GM18517 (cell line): ENCODE results near the gene JMJD8.

Experiments
- ATAC-seq: cut with Tn5 transposase; IDR thresholded peaks from one replicate; pipeline ENCODE4 v1.9.1; 2021; ENCODE audit warnings: mild to moderate bottlenecking, moderate library complexity; ENCODE audit not compliant: unreplicated experiment

Gene JMJD8

GRCh38 chr16:710500-711075, 26.5 kb upstream of the JMJD8 start:
- no peak for ATAC-seq

DNA sequence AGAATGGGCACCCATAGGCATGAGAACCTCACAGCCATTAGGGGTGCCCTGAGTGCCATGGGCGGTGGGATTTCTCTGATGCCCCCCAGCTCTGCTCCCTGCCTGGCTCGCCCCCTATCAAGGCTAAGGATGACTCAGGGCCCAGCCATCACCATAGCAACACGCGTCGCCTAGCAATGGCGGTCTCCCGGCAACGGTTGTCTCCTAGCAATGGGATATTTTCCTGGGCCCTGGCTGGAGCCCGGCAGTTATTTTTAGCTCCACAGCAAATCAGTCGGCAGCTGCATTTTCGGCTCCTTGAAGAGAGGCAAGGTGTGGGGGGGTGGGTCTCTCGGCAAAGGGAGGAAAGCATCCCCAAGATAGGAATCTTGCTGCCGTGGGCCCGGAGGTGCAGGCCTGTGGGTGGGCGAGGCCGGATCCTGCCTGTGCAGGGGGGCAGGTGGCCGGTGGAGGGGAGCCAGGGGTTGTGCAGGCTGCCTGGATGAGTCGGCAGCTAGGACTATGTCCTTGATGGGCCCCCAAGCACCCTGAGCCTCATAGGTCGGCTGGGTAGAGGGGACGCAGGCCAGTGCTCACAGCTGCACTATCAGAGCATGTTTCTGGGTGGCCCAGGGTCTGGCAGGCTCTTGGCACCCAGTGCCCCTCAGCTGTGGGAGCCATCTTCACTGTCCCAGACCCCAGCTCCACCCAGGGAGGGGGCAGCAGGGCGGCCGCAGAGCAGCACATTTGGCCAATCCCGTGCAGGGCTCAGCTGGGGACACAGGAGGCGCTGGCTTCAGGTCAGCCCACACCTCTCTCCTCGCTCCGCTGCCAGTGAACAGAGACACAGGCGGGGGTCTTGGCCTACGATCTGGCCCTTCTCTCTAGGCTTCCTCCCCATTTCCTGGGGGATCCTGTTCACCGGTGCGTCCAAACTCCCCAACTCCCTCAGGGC, 25.7 kb upstream of the JMJD8 start:
- no peak for ATAC-seq

- no peak for ATAC-seq
Observed at GRCh38 chr16:708959-709358, 24.8 kb upstream of the JMJD8 start.

GRCh38 chr16:708019-708418, 23.9 kb upstream of the JMJD8 start:
- no peak for ATAC-seq

GRCh38 chr16:707062-707538, 23.0 kb upstream of the JMJD8 start:
- ATAC-seq: no peak

DNA sequence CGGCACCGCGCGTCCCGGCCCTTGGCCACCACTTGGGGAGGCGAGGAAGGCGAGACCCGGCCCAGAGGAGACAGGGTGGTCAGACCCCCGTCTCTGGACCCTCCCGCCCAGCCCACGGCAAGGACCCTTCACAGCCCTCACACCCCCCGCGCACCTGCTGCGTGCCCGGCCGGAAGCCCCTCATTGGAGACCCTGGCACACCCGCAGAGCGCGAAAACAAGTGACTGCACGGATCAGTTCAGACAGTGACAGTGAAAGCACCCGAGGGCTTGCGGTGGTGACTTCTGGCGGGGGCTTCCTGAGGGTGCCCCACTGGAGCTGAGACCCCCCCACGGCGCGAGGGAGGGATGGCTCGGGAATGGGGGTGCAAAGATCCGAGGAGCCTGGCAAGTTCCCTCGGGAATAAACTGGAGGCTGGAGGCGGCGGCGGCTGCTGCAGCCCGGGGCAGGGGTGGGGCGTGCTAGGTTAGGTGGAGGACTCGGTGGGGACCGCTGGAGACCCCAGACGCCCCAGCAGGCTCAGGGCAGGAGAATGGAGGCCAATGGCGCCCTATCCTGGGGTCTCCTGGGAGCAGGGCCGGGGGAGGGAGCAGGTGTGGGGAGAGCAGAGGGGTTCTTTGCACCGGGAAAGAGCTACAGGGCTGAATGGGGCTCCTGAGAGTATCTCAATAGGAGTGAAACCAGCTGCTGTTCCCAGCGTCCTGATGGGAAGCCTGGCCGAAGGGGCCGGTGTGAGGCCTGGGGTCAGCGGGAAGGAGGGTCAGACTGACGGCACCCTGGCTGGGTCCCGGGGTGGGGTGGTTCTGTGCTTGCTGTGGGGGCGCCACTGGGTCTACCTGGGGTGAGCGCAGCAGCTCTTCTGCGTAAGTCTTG, 22.3 kb upstream of the JMJD8 start:
- ATAC-seq: no peak

- ATAC-seq: no peak
Observed at GRCh38 chr16:705431-706188, 21.5 kb upstream of the JMJD8 start, which contains the start of gene FBXL16. Gene FBXL16 (minus strand): TSS chr16:705801. CDS start chr16:697405, 8,396 bp downstream.

DNA sequence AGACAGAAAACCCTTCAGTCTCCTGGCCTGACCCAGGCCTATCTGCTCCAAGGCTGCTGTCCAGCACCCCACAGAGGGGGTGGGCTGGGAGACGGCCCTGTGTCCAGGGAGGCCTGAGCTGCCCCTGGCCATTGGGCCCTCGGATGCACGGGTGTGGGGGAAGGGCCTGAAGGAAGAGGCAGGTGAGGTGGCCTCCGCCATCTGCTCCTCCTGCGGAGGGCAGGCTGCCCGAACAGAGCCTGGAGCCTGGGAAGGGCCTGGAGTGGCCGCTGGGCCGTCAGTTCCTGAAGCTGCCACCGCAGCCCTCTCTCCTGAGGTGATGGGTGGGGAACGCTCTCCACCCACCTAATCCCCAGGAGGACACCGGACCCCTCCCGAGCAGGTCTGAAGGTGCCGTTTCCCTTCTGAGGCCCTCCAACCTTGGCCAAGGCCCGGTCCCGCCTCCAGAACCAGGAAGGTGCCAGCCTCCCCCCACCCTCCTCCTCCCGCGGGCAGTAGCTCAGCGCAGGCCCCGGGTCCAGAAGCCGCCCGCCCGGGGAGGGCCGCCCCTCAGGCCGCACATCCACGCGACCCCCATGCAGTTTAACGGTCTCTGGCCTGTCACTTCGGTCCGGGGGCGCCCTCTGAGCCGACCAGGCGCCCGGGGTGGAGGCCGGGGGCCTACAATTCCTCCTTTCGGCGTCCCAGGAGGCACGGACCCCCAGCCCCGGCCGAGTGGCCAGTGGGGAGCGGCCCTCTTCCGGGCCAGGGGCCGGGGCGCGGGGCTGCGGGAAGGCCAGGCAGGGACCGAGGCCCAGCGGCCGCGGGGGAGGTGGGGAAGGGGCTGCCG, 20.6 kb upstream of the JMJD8 start:
- no peak for ATAC-seq

DNA sequence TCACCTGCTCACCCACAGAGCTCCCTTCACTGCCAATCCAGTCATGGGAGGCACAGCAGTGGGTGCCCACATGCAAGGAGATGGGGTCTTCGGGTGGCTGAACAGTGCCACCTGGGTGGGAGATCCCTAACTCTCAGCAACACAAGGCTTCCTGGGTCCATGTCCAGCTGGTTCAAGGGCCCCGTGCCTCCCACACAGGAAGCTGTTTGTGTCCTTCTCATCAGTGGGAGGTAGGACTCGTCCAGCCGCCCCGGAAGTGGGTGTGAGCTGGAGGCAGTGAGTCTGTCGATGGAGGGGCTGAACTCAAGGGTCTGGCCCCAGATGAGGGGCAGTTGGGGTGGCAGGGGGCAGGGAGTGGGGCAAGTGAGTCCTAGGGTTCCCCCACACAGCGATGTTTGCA, 19.9 kb upstream of the JMJD8 start:
- ATAC-seq: no peak

DNA sequence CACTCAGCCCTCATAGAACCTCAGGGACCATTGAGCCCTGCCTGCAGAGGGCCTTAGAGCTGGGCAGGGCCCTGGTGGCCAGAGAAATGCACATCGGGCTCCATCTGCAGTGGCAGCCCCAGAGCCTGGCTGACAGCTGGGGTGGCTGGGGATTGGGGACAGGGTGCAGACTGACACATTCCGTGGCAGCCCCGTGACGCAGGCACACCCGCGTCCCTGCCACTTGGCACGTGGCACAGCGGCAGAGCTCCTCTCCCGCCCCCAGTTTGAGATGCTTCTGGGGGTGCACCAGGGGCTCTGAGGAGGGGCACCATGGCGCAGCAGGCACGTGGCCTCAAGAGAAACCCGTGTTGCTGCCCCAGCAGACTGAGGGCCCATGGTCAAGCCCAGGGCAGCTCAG, 19.3 kb upstream of the JMJD8 start:
- ATAC-seq: no peak

- ATAC-seq: no peak
Observed at GRCh38 chr16:702341-702740, 18.2 kb upstream of the JMJD8 start.

- no peak for ATAC-seq
Observed at GRCh38 chr16:700684-701584, 16.8 kb upstream of the JMJD8 start.

DNA sequence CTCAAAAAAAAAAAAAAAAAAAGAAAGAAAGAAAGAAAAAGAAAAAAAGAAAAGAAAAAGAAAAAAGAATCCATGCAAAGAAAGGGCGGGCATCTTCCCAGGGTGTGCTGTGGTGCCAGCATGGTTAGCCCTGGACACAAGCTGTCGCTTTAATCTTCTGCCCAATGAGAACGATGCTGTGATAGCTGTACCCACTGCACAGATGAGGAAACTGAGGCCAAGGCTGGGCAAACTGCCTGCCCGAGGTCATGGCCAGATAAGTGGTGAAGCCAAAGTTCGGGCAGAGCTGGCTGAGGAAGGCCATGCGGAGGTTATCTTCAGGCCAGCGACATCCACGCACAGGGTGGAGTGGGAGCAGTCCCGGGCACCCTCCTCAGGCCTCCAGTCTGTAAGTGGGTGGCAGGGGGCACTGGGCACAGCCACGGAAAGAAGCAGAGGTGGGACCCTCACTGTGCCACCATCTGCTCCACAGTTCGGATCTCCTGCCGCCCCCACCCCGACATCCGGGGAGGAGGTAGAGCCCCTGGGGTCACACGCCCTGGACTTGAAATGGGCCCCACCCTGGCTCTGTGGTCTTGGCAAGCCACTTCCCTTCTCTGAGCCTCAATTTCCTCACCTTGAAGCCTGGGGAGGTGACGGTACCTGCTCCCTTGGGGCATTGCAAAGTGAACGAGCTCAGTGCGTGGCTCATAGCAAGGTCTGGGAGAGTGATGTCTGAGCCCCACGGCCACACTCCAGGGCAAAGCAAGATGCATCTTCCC, 15.0 kb upstream of the JMJD8 start:
- ATAC-seq: no peak

- ATAC-seq: no peak
Observed at GRCh38 chr16:695355-696089, 11.4 kb upstream of the JMJD8 start.

- ATAC-seq: no peak
Observed at GRCh38 chr16:694863-695354, 10.8 kb upstream of the JMJD8 start.

GRCh38 chr16:694187-694862, 10.2 kb upstream of the JMJD8 start:
- ATAC-seq: no peak
